Measurements from ENCODE around the gene PLCH1. TPM values are rescaled to one million over a fixed set of nuclear protein-coding genes. Genes with fewer than 3 reads are reported as not detected.

PLCH1 gene
- total RNA-seq, 1 donor, result 0.36 TPM

GRCh38 chr3:155326901-155327300, 418.0 kb downstream of the PLCH1 start:
- H3K27me3 ChIP-seq (ENCODE audit: insufficient read depth, low read length), result no peaks in the 10 kb centered on the region
- H3K4me3 ChIP-seq (ENCODE audit: insufficient read depth, low read length), result no peak overlapping the region
- DNase-seq (ENCODE audit: insufficient read length, low spot score, missing footprints), result no peak
- no peaks in the 10 kb centered on the region for H3K9me3 ChIP-seq (ENCODE audit: low read depth, low read length)
- H3K4me1 ChIP-seq (ENCODE audit: insufficient read depth, low read length), result no peaks in the 10 kb centered on the region
- no peaks in the 10 kb centered on the region for H4K20me1 ChIP-seq (ENCODE audit: insufficient read depth, low read length)
- no peaks in the 10 kb centered on the region for H3K79me2 ChIP-seq (ENCODE audit: insufficient read depth, low read length)
- no peaks in the 10 kb centered on the region for H3K36me3 ChIP-seq (ENCODE audit: insufficient read depth, low read length)
- TF ChIP-seq, protein P1, sequence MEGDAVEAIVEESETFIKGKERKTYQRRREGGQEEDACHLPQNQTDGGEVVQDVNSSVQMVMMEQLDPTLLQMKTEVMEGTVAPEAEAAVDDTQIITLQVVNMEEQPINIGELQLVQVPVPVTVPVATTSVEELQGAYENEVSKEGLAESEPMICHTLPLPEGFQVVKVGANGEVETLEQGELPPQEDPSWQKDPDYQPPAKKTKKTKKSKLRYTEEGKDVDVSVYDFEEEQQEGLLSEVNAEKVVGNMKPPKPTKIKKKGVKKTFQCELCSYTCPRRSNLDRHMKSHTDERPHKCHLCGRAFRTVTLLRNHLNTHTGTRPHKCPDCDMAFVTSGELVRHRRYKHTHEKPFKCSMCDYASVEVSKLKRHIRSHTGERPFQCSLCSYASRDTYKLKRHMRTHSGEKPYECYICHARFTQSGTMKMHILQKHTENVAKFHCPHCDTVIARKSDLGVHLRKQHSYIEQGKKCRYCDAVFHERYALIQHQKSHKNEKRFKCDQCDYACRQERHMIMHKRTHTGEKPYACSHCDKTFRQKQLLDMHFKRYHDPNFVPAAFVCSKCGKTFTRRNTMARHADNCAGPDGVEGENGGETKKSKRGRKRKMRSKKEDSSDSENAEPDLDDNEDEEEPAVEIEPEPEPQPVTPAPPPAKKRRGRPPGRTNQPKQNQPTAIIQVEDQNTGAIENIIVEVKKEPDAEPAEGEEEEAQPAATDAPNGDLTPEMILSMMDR (IDR thresholded peaks at IDR 0.05; ENCODE audit: extremely low read depth, low read depth, low read length), result no peak
- no peak overlapping the region for H3K4me2 ChIP-seq (ENCODE audit: insufficient read depth, low read length)
- no peak overlapping the region for H2AFZ ChIP-seq (ENCODE audit: low read length)
- no peak overlapping the region for H3K27ac ChIP-seq (ENCODE audit: low read depth, low read length)

DNA sequence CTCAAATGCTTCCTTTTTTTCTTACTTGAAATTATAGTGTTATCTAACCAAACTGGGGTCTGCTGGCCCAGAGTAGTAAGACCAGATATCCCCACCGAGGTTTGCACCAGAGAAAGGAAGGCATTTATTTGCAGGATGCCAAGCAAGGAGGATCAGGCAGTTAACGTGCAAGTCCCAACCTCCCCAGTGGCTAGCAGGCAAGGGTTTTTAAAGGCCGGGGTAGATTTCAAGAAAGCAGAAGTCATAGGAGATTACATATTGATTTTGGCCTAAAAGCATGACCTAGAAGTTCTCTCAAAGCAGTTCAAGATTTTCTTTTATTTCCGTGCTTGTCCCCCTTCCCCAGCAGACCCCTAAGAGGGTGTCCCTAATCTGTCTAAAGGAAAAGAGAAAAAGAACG, 418.6 kb downstream of the PLCH1 start:
- DNase-seq (ENCODE audit: insufficient read length, low spot score, missing footprints), result no peak
- Histone ChIP-seq H4K20me1 (ENCODE audit: insufficient read depth, low read length) (no peaks in the 10 kb centered on the region), H3K36me3 (ENCODE audit: insufficient read depth, low read length) (no peaks in the 10 kb centered on the region), H3K4me3 (ENCODE audit: insufficient read depth, low read length) (no peak overlapping the region), H3K79me2 (ENCODE audit: insufficient read depth, low read length) (no peaks in the 10 kb centered on the region), H3K9me3 (ENCODE audit: low read depth, low read length) (no peaks in the 10 kb centered on the region), H3K4me2 (ENCODE audit: insufficient read depth, low read length) (no peak overlapping the region), H3K27me3 (ENCODE audit: insufficient read depth, low read length) (no peaks in the 10 kb centered on the region), H2AFZ (ENCODE audit: low read length) (no peak overlapping the region), H3K27ac (ENCODE audit: low read depth, low read length) (no peak overlapping the region), H3K4me1 (ENCODE audit: insufficient read depth, low read length) (no peaks in the 10 kb centered on the region)
- TF ChIP-seq, protein P1 (IDR thresholded peaks at IDR 0.05; ENCODE audit: extremely low read depth, low read depth, low read length), result no peak

Small RNA genes within 50 kb of the gene (small RNA-seq; reads per million reads assigned to genes)
- gene AC108729.3 (not detected), gene RN7SL715P (not detected)

Other genes starting within 250 kb of the PLCH1 start
- 2.5 and 4.7 TPM in 2 replicates for gene C3orf33, start 61.2 kb upstream of the PLCH1 start, total RNA-seq
- gene SLC33A1, start 109.4 kb upstream of the PLCH1 start, total RNA-seq, result 35.7 and 36.9 TPM in 2 replicates
- gene GMPS, start 125.6 kb upstream of the PLCH1 start, total RNA-seq, result 41.3 and 43.9 TPM in 2 replicates